ENCODE results near the gene NCOA3. TPM values are rescaled to one million over a fixed set of nuclear protein-coding genes. Genes with fewer than 3 reads are reported as not detected.
"Not testable (repeated sequence)": the region's sequence is repeated elsewhere in the genome, so short reads cannot be mapped to it uniquely, and the experiment has no call there.

The NCOA3 gene
- total RNA-seq, 1 donor from 2014 or later: 35.1 TPM

GRCh38 chr20:47468290-47469050 is 33.2 kb upstream of the NCOA3 start:
- no peak for DNase-seq

- DNase-seq: no peak
Measured at GRCh38 chr20:47475419-47476044, 26.2 kb upstream of the NCOA3 start.

GRCh38 chr20:47476452-47476851 is 25.2 kb upstream of the NCOA3 start:
- DNase-seq: no peak

- DNase-seq: no peak
Measured at GRCh38 chr20:47479093-47479492, 22.6 kb upstream of the NCOA3 start.

- no peak for DNase-seq
Measured at GRCh38 chr20:47479506-47479905, 22.2 kb upstream of the NCOA3 start.

GRCh38 chr20:47480239-47480638 is 21.4 kb upstream of the NCOA3 start:
- DNase-seq: no peak

GRCh38 chr20:47480705-47481104 is 21.0 kb upstream of the NCOA3 start:
- DNase-seq: no peak

GRCh38 chr20:47481330-47482216 is 20.1 kb upstream of the NCOA3 start:
- no peak for DNase-seq

GRCh38 chr20:47482705-47483104 is 19.0 kb upstream of the NCOA3 start:
- DNase-seq: no peak

GRCh38 chr20:47484303-47484702 is 17.4 kb upstream of the NCOA3 start:
- no peak for DNase-seq

GRCh38 chr20:47487175-47487917 is 14.3 kb upstream of the NCOA3 start:
- DNase-seq: peak; percentile 13

- no peak for DNase-seq
Measured at GRCh38 chr20:47489448-47489872, 12.2 kb upstream of the NCOA3 start.

- no peak for DNase-seq
Measured at GRCh38 chr20:47490795-47491194, 10.9 kb upstream of the NCOA3 start.

- no peak for DNase-seq
Measured at GRCh38 chr20:47492284-47492683, 9.4 kb upstream of the NCOA3 start.

GRCh38 chr20:47493175-47493962 is 8.3 kb upstream of the NCOA3 start:
- DNase-seq: peak; percentile 45

- DNase-seq: no peak
Measured at GRCh38 chr20:47493963-47494293, 7.8 kb upstream of the NCOA3 start.

GRCh38 chr20:47494606-47495005 is 7.1 kb upstream of the NCOA3 start:
- DNase-seq: not testable (repeated sequence)

- no peak for DNase-seq
Measured at GRCh38 chr20:47496118-47496517, 5.6 kb upstream of the NCOA3 start.

GRCh38 chr20:47498606-47499005 is 3.1 kb upstream of the NCOA3 start:
- no peak for DNase-seq

- DNase-seq: no peak
Measured at GRCh38 chr20:47499053-47499452, 2.6 kb upstream of the NCOA3 start.

- DNase-seq: not testable (repeated sequence)
Measured at GRCh38 chr20:47500082-47500481, 1.6 kb upstream of the NCOA3 start.

GRCh38 chr20:47500554-47500953 is 1.1 kb upstream of the NCOA3 start:
- no peak for DNase-seq
